HG03280 (cell line): ENCODE data around the gene IGF1R.

Experiments used
- ATAC-seq: cut with Tn5 transposase; IDR thresholded peaks from one replicate; pipeline ENCODE4 v1.9.1; 2021; ENCODE audit warnings: mild to moderate bottlenecking, moderate library complexity; ENCODE audit not compliant: unreplicated experiment

The IGF1R gene

GRCh38 chr15:98738689-98739401 lies 90.5 kb downstream of the IGF1R start:
- no peak for ATAC-seq

GRCh38 chr15:98740295-98740694 lies 92.0 kb downstream of the IGF1R start:
- ATAC-seq: no peak

- no peak for ATAC-seq
Observed at GRCh38 chr15:98740963-98741362, 92.6 kb downstream of the IGF1R start.

- no peak for ATAC-seq
Observed at GRCh38 chr15:98743177-98743576, 94.8 kb downstream of the IGF1R start.

GRCh38 chr15:98744506-98744905 lies 96.2 kb downstream of the IGF1R start:
- no peak for ATAC-seq

GRCh38 chr15:98745179-98745578 lies 96.8 kb downstream of the IGF1R start:
- ATAC-seq: no peak

GRCh38 chr15:98745650-98746374 lies 97.5 kb downstream of the IGF1R start:
- ATAC-seq: no peak

GRCh38 chr15:98746375-98747155 lies 98.2 kb downstream of the IGF1R start:
- no peak for ATAC-seq

GRCh38 chr15:98751767-98752166 lies 103.4 kb downstream of the IGF1R start:
- ATAC-seq: no peak

GRCh38 chr15:98753726-98754656 lies 105.7 kb downstream of the IGF1R start:
- ATAC-seq: no peak

- no peak for ATAC-seq
Observed at GRCh38 chr15:98754657-98755022, 106.3 kb downstream of the IGF1R start.

- no peak for ATAC-seq
Observed at GRCh38 chr15:98755138-98755537, 106.8 kb downstream of the IGF1R start.

GRCh38 chr15:98755781-98756180 lies 107.4 kb downstream of the IGF1R start:
- ATAC-seq: no peak

GRCh38 chr15:98758224-98758623 lies 109.9 kb downstream of the IGF1R start:
- ATAC-seq: no peak

GRCh38 chr15:98759277-98759676 lies 110.9 kb downstream of the IGF1R start:
- no peak for ATAC-seq

- no peak for ATAC-seq
Observed at GRCh38 chr15:98760112-98760826, 111.9 kb downstream of the IGF1R start.

- ATAC-seq: no peak
Observed at GRCh38 chr15:98760975-98761374, 112.6 kb downstream of the IGF1R start.

GRCh38 chr15:98763179-98763578 lies 114.8 kb downstream of the IGF1R start:
- no peak for ATAC-seq

- no peak for ATAC-seq
Observed at GRCh38 chr15:98764291-98764690, 116.0 kb downstream of the IGF1R start.

GRCh38 chr15:98765610-98766009 lies 117.3 kb downstream of the IGF1R start:
- no peak for ATAC-seq
